Neuronal stem cell (in vitro differentiated cells): ENCODE data around the gene DUS3L.

Source experiments
- DNase-seq: peaks from one replicate; pipeline ENCODE4 v3.0.0-alpha.2; 2013; ENCODE audit warnings: low spot score
- H2AFZ ChIP-seq: one replicate; pipeline ENCODE4 v1.6.1; 2013; ENCODE audit warnings: mild to moderate bottlenecking, low read length, inconsistent platforms
- H2AK5ac ChIP-seq: 2 replicates; pipeline ENCODE4 v1.6.1; 2013; ENCODE audit warnings: low read depth, mild to moderate bottlenecking, inconsistent platforms, low read length, moderate library complexity, mixed read lengths
- H2BK120ac ChIP-seq: 2 replicates; pipeline ENCODE4 v1.6.1; 2013; ENCODE audit warnings: low read depth, mild to moderate bottlenecking, inconsistent platforms, low read length, moderate library complexity, mixed read lengths
- H2BK12ac ChIP-seq: one replicate; pipeline ENCODE4 v1.6.1; 2013; ENCODE audit warnings: low read length, inconsistent platforms
- H2BK15ac ChIP-seq: 2 replicates; pipeline ENCODE4 v1.6.1; 2013; ENCODE audit warnings: mild to moderate bottlenecking, low read length, inconsistent platforms, mixed read lengths
- H2BK5ac ChIP-seq: one replicate; pipeline ENCODE4 v1.6.1; 2013; ENCODE audit warnings: inconsistent platforms, mild to moderate bottlenecking, low read length, moderate library complexity
- H3K14ac ChIP-seq: one replicate; pipeline ENCODE4 v1.6.1; 2013; ENCODE audit warnings: low read length, inconsistent platforms
- H3K18ac ChIP-seq: 2 replicates; pipeline ENCODE4 v1.6.1; 2013; ENCODE audit warnings: low read length, inconsistent platforms
- H3K23ac ChIP-seq: 2 replicates; pipeline ENCODE4 v1.6.1; 2013; ENCODE audit warnings: low read depth, mild to moderate bottlenecking, mixed read lengths, low read length, inconsistent platforms; ENCODE audit not compliant: poor library complexity
- H3K27ac ChIP-seq: replicated peaks from 3 replicates; pipeline ENCODE4 v1.5.1; 2013; ENCODE audit warnings: low read length, inconsistent platforms
- H3K27me3 ChIP-seq, 3 experiments: 2 replicates each; pipeline ENCODE4 v1.6.1; 2013; ENCODE audit warnings: low read length in 3 of 3, mild to moderate bottlenecking in 2 of 3, inconsistent platforms in 1 of 3, low read depth in 1 of 3, mixed read lengths in 1 of 3, moderate library complexity in 1 of 3; ENCODE audit not compliant: control insufficient read depth in 3 of 3, insufficient read depth in 3 of 3
- H3K36me3 ChIP-seq, 2 donors: replicated peaks in 1 of 2; 2 replicates each; pipeline ENCODE4 v1.6.1; 2013; ENCODE audit warnings: low read length in 2 of 2; ENCODE audit not compliant: control insufficient read depth in 2 of 2, insufficient read depth in 2 of 2
- H3K4ac ChIP-seq: 2 replicates; pipeline ENCODE4 v1.6.1; 2013; ENCODE audit warnings: inconsistent platforms, mild to moderate bottlenecking, low read length, moderate library complexity
- H3K4me1 ChIP-seq, 2 donors: 1 replicate in 1 of 2; 2 replicates in 1 of 2; pipeline ENCODE4 v1.6.1; 2013; ENCODE audit warnings: low read length in 2 of 2, low read depth in 1 of 2; ENCODE audit not compliant: control insufficient read depth in 2 of 2, insufficient read depth in 1 of 2
- H3K4me2 ChIP-seq: one replicate; pipeline ENCODE4 v1.6.1; 2013; ENCODE audit warnings: mild to moderate bottlenecking, low read length, inconsistent platforms; ENCODE audit not compliant: insufficient read depth, poor library complexity, severe bottlenecking
- H3K4me3 ChIP-seq, 2 donors: 2 replicates each; pipeline ENCODE4 v1.5.1; 2013; ENCODE audit warnings: low read length in 2 of 2, mild to moderate bottlenecking in 2 of 2, inconsistent platforms in 1 of 2, moderate library complexity in 1 of 2
- H3K79me1 ChIP-seq: one replicate; pipeline ENCODE4 v1.6.1; 2013; ENCODE audit warnings: low read depth, mild to moderate bottlenecking, inconsistent platforms, low read length, moderate library complexity
- H3K9ac ChIP-seq: one replicate; pipeline ENCODE4 v1.6.1; 2013; ENCODE audit warnings: mild to moderate bottlenecking, low read depth, low read length, inconsistent platforms; ENCODE audit not compliant: poor library complexity
- H3K9me3 ChIP-seq, 2 donors: replicated peaks in 1 of 2; 2 replicates each; pipeline versions ENCODE3 to v1.6.1; 2013; ENCODE audit warnings: low read length in 2 of 2, mild to moderate bottlenecking in 2 of 2, inconsistent platforms in 1 of 2, low read depth in 1 of 2, mixed read lengths in 1 of 2, moderate library complexity in 1 of 2; ENCODE audit not compliant: control insufficient read depth in 2 of 2, insufficient read depth in 1 of 2
- H4K8ac ChIP-seq: one replicate; pipeline ENCODE4 v1.6.1; 2013; ENCODE audit warnings: low read depth, mild to moderate bottlenecking, inconsistent platforms, low read length, moderate library complexity
- H4K91ac ChIP-seq: one replicate; pipeline ENCODE4 v1.6.1; 2013; ENCODE audit warnings: low read length, low read depth, mild to moderate bottlenecking, inconsistent platforms; ENCODE audit not compliant: poor library complexity
- WGBS, 2 donors: extraction: QIAGEN DNeasy Blood & Tissue Kit; methylation state at CpG; one replicate each; pipeline ENCODE4 v1.1.7; 2013; ENCODE audit warnings: missing lambda C conversion rate in 2 of 2, mixed read lengths in 1 of 2; ENCODE audit not compliant: insufficient read length in 2 of 2, insufficient replicate concordance in 1 of 2; ENCODE audit errors: extremely low coverage in 2 of 2; 5-methylcytosine and 5-hydroxymethylcytosine counted together

DUS3L gene

GRCh38 chr19:5818594-5818993 is 27.6 kb upstream of the DUS3L start:
- Histone ChIP-seq H2AFZ (no peak overlapping the region), H4K91ac (no peak overlapping the region), H3K27me3 (no peaks in the 10 kb centered on the region), H2BK12ac (no peak overlapping the region), H3K79me1 (no peaks in the 10 kb centered on the region), H3K27ac (no peak overlapping the region), H4K8ac (no peak overlapping the region), H3K4me2 (no peak overlapping the region), H3K4me1 (no peaks in the 10 kb centered on the region), H3K18ac (no peak overlapping the region), H3K9me3 (no peaks in the 10 kb centered on the region), H2BK5ac (peak overlapping the region; percentile 24), H3K23ac (no peak overlapping the region), H2AK5ac (peak overlapping the region; percentile 70), H2BK15ac (no peak overlapping the region), H3K36me3 (no peaks in the 10 kb centered on the region), H2BK120ac (no peak overlapping the region), H3K14ac (peak overlapping the region; percentile 71), H3K4ac (no peak overlapping the region), H3K9ac (no peak overlapping the region), H3K4me3 (no peak overlapping the region)
- no peak for DNase-seq
- WGBS, 2 donors: no CpG with 5 or more reads among the region's 10 CpGs

GRCh38 chr19:5817218-5817617 is 26.3 kb upstream of the DUS3L start:
- Histone ChIP-seq H3K79me1 (no peaks in the 10 kb centered on the region), H4K91ac (no peak overlapping the region), H2BK12ac (no peak overlapping the region), H3K27me3 (no peaks in the 10 kb centered on the region), H4K8ac (no peak overlapping the region), H3K4ac (no peak overlapping the region), H2AK5ac (no peak overlapping the region), H2BK15ac (no peak overlapping the region), H3K9ac (no peak overlapping the region), H3K4me3 (no peak overlapping the region), H3K23ac (no peak overlapping the region), H2BK120ac (no peak overlapping the region), H3K4me1 (no peaks in the 10 kb centered on the region), H2BK5ac (no peak overlapping the region), H2AFZ (no peak overlapping the region), H3K4me2 (no peak overlapping the region), H3K18ac (no peak overlapping the region), H3K36me3 (no peaks in the 10 kb centered on the region), H3K27ac (no peak overlapping the region), H3K14ac (no peak overlapping the region), H3K9me3 (no peaks in the 10 kb centered on the region)
- no CpG with 5 or more reads among the region's 2 CpGs for WGBS, 2 donors
- DNase-seq: no peak

DNA sequence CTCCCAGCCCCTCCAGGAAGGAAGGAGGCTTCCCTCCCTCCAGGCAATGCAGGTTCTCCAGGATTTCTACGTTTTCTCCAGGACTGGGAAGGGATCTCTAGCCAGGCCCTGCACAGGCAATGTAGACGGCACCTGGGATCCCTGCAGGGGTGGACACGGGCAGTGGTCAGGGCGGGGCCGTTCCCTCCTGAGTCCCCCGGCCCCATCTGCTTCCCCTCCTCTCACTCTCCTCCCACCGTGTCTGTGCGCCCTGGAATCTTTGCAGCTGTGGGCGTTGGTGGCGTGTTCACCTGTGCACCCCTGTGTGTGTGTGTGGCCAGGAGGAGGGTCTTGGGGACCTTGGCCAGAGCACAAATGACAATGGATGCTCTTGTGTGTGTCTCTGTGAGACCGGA is 23.9 kb upstream of the DUS3L start:
- H3K18ac ChIP-seq: peak overlapping the region; percentile 48
- H3K4me1 ChIP-seq: no peaks in the 10 kb centered on the region
- H2AFZ ChIP-seq: no peak overlapping the region
- DNase-seq: no peak
- H4K91ac ChIP-seq: no peak overlapping the region
- H2BK5ac ChIP-seq: no peak overlapping the region
- no peaks in the 10 kb centered on the region for H3K36me3 ChIP-seq
- H2AK5ac ChIP-seq: peak overlapping the region; percentile 37
- H3K27ac ChIP-seq: no peak overlapping the region
- no peaks in the 10 kb centered on the region for H3K79me1 ChIP-seq
- peak overlapping the region; percentile 53 for H3K4ac ChIP-seq
- peak overlapping the region; percentile 75 for H2BK15ac ChIP-seq
- no peaks in the 10 kb centered on the region for H3K9me3 ChIP-seq
- no peak overlapping the region for H3K4me3 ChIP-seq
- no peaks in the 10 kb centered on the region for H3K27me3 ChIP-seq
- peak overlapping the region; percentile 17 for H4K8ac ChIP-seq
- H3K4me2 ChIP-seq: no peak overlapping the region
- peak overlapping the region; percentile 60 for H3K9ac ChIP-seq
- peak overlapping the region; percentile 47 for H3K14ac ChIP-seq
- H2BK120ac ChIP-seq: no peak overlapping the region
- no CpG with 5 or more reads among the region's 11 CpGs for WGBS, 2 donors
- no peak overlapping the region for H2BK12ac ChIP-seq
- peak overlapping the region; percentile 80 for H3K23ac ChIP-seq

GRCh38 chr19:5814123-5814851 is 23.3 kb upstream of the DUS3L start:
- Histone ChIP-seq H2BK12ac (no peak overlapping the region), H3K18ac (peak overlapping the region; percentile 48), H4K8ac (peak overlapping the region; percentile 17), H3K9me3 (no peaks in the 10 kb centered on the region), H3K27me3 (no peaks in the 10 kb centered on the region), H2AK5ac (peak overlapping the region; percentile 37), H3K79me1 (peaks cover 2% of the 10 kb centered on the region), H3K4me3 (no peak overlapping the region), H3K14ac (no peak overlapping the region), H3K4ac (no peak overlapping the region), H3K9ac (no peak overlapping the region), H2BK15ac (peak overlapping the region; percentile 75), H4K91ac (no peak overlapping the region), H3K4me2 (no peak overlapping the region), H3K27ac (no peak overlapping the region), H3K36me3 (no peaks in the 10 kb centered on the region), H2AFZ (no peak overlapping the region), H2BK5ac (no peak overlapping the region), H3K23ac (no peak overlapping the region), H3K4me1 (no peaks in the 10 kb centered on the region), H2BK120ac (no peak overlapping the region)
- WGBS, 2 donors: no CpG with 5 or more reads among the region's 9 CpGs
- DNase-seq: no peak
